ENCODE measurements around the gene NBEAL1.
"Not testable (repeated sequence)": the region's sequence is repeated elsewhere in the genome, so short reads cannot be mapped to it uniquely, and the experiment has no call there.

NBEAL1 gene

DNA sequence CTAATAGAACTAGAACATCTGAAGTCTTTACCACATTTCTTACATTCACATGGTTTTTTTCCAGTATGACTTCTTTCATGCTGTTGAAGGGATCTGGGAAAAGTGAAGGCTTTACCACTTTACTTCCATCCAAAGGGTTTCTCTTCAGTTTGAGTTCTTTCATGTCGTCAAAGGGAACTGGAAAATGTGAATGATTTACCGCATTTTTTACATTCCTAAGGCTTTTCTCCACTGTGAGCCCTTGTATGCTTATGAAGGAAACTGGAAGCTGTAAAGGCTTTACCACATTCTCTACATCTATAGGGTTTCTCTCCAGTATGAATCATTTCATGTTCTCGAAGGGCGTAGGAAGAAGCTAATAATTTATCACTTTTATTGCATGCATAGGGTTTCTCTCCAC, 46.7 kb downstream of the NBEAL1 start:
- H3K27ac ChIP-seq (ENCODE audit: low read length): no peak overlapping the region
- TF ChIP-seq, protein P1, sequence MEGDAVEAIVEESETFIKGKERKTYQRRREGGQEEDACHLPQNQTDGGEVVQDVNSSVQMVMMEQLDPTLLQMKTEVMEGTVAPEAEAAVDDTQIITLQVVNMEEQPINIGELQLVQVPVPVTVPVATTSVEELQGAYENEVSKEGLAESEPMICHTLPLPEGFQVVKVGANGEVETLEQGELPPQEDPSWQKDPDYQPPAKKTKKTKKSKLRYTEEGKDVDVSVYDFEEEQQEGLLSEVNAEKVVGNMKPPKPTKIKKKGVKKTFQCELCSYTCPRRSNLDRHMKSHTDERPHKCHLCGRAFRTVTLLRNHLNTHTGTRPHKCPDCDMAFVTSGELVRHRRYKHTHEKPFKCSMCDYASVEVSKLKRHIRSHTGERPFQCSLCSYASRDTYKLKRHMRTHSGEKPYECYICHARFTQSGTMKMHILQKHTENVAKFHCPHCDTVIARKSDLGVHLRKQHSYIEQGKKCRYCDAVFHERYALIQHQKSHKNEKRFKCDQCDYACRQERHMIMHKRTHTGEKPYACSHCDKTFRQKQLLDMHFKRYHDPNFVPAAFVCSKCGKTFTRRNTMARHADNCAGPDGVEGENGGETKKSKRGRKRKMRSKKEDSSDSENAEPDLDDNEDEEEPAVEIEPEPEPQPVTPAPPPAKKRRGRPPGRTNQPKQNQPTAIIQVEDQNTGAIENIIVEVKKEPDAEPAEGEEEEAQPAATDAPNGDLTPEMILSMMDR (IDR thresholded peaks at IDR 0.05; ENCODE audit: low read depth, low read length): no peak
- TF ChIP-seq EZH2phosphoT487 (IDR thresholded peaks at IDR 0.05; ENCODE audit: low read depth): no peak
- no peak overlapping the region for H3K9ac ChIP-seq (ENCODE audit: low read length)
- no peaks in the 10 kb centered on the region for H3K9me3 ChIP-seq (ENCODE audit: insufficient read depth, low read length)
- H3K27me3 ChIP-seq (ENCODE audit: low read depth, low read length): no peaks in the 10 kb centered on the region
- H4K20me1 ChIP-seq (ENCODE audit: insufficient read depth, low read length): no peaks in the 10 kb centered on the region
- H3K36me3 ChIP-seq (replicated peaks; ENCODE audit: low read depth, low read length): no peaks in the 10 kb centered on the region
- no peak overlapping the region for H3K4me2 ChIP-seq (ENCODE audit: low read length)
- no peak overlapping the region for H3K4me3 ChIP-seq (ENCODE audit: low read length)
- H3K79me2 ChIP-seq (ENCODE audit: low read length): no peaks in the 10 kb centered on the region
- no peak overlapping the region for H2AFZ ChIP-seq (ENCODE audit: low read depth, low read length)
- H3K4me1 ChIP-seq (ENCODE audit: low read length): no peaks in the 10 kb centered on the region

DNA sequence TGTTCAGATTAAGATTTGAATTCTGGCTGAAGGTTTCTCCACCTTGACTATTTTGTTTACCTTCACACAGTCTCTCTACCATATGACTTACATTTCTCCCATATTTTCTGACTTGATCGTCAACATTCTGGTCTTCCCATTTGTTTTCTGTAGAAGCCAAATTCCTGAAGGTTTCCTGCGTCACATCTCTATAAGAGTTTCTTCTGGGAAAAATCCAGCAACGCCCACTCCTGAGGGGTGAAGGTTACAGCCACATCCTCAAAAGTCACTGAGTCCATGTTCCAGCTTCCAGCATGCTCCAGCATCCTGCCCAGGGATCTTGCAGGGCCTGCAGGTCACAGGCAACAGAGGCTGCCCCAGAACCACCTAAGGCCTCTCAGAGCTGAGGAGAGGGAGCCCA, 47.5 kb downstream of the NBEAL1 start:
- H3K36me3 ChIP-seq (replicated peaks; ENCODE audit: low read depth, low read length): no peaks in the 10 kb centered on the region
- no peak overlapping the region for H3K9ac ChIP-seq (ENCODE audit: low read length)
- no peak overlapping the region for H3K27ac ChIP-seq (ENCODE audit: low read length)
- no peak overlapping the region for H3K4me2 ChIP-seq (ENCODE audit: low read length)
- no peaks in the 10 kb centered on the region for H3K4me1 ChIP-seq (ENCODE audit: low read length)
- no peak overlapping the region for H3K4me3 ChIP-seq (ENCODE audit: low read length)
- no peaks in the 10 kb centered on the region for H3K27me3 ChIP-seq (ENCODE audit: low read depth, low read length)
- no peaks in the 10 kb centered on the region for H3K79me2 ChIP-seq (ENCODE audit: low read length)
- H4K20me1 ChIP-seq (ENCODE audit: insufficient read depth, low read length): no peaks in the 10 kb centered on the region
- no peak overlapping the region for H2AFZ ChIP-seq (ENCODE audit: low read depth, low read length)
- TF ChIP-seq EZH2phosphoT487 (IDR thresholded peaks at IDR 0.05; ENCODE audit: low read depth): no peak
- TF ChIP-seq, protein P1 (IDR thresholded peaks at IDR 0.05; ENCODE audit: low read depth, low read length): no peak
- no peaks in the 10 kb centered on the region for H3K9me3 ChIP-seq (ENCODE audit: insufficient read depth, low read length)

DNA sequence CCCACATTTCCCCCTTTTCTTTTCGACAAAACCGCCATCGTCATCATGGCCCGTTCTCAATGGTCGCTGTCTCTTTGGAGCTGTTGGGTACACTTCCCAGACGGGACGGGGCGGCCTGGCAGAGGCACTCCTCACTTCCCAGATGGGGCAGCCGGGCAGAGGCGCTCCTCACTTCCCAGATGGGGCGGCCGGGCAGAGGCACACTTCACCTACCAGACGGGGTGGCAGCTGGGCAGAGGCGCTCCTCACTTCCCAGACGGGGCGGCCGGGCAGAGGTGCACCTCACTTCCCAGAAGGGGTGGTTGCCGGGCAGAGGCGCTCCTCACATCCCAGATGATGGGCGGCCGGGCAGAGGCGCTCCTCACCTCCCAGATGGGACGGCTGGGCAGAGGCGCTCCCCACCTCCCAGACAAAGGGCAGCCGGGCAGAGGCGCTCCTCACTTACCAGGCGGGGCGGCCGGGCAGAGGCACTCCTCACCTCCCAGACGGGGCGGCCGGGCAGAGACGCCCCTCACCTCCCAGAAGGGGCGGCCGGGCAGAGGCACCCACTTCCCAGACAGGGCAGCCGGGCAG, 51.9 kb downstream of the NBEAL1 start:
- H2AFZ ChIP-seq (ENCODE audit: low read depth, low read length); H3K4me3 ChIP-seq (ENCODE audit: low read length); H3K4me2 ChIP-seq (ENCODE audit: low read length); H3K4me1 ChIP-seq (ENCODE audit: low read length); H3K27ac ChIP-seq (ENCODE audit: low read length); H3K9ac ChIP-seq (ENCODE audit: low read length); H4K20me1 ChIP-seq (ENCODE audit: insufficient read depth, low read length); H3K27me3 ChIP-seq (ENCODE audit: low read depth, low read length); H3K36me3 ChIP-seq (replicated peaks; ENCODE audit: low read depth, low read length); H3K79me2 ChIP-seq (ENCODE audit: low read length); H3K9me3 ChIP-seq (ENCODE audit: insufficient read depth, low read length): not testable (repeated sequence)

DNA sequence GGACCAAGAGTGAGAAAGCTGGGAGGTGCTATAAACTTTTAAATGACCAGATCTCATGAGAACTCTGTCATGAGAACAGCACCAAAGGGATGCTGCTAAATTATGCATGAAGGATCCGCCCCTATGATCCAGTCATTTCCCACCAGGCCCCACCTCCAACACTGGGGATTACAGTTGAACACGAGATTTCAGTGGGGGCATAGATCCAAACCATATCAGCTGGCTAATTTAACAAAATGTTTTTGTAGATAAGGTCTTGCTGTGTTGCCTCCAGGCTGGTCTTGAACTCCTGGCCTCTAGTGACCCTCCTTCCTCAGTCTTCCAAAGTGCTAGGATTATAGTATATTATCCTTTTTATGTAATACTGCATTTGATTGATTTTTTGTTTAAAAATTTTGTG, 56.0 kb downstream of the NBEAL1 start:
- no peaks in the 10 kb centered on the region for H3K4me1 ChIP-seq (ENCODE audit: low read length)
- no peak for TF ChIP-seq EZH2phosphoT487 (IDR thresholded peaks at IDR 0.05; ENCODE audit: low read depth)
- TF ChIP-seq, protein P1 (IDR thresholded peaks at IDR 0.05; ENCODE audit: low read depth, low read length): no peak
- H3K4me2 ChIP-seq (ENCODE audit: low read length): no peak overlapping the region
- H2AFZ ChIP-seq (ENCODE audit: low read depth, low read length): no peak overlapping the region
- H3K9me3 ChIP-seq (ENCODE audit: insufficient read depth, low read length): no peaks in the 10 kb centered on the region
- no peaks in the 10 kb centered on the region for H3K79me2 ChIP-seq (ENCODE audit: low read length)
- H3K27ac ChIP-seq (ENCODE audit: low read length): no peak overlapping the region
- H3K36me3 ChIP-seq (replicated peaks; ENCODE audit: low read depth, low read length): no peaks in the 10 kb centered on the region
- H3K4me3 ChIP-seq (ENCODE audit: low read length): no peak overlapping the region
- no peak overlapping the region for H3K9ac ChIP-seq (ENCODE audit: low read length)
- no peaks in the 10 kb centered on the region for H3K27me3 ChIP-seq (ENCODE audit: low read depth, low read length)
- H4K20me1 ChIP-seq (ENCODE audit: insufficient read depth, low read length): no peaks in the 10 kb centered on the region

DNA sequence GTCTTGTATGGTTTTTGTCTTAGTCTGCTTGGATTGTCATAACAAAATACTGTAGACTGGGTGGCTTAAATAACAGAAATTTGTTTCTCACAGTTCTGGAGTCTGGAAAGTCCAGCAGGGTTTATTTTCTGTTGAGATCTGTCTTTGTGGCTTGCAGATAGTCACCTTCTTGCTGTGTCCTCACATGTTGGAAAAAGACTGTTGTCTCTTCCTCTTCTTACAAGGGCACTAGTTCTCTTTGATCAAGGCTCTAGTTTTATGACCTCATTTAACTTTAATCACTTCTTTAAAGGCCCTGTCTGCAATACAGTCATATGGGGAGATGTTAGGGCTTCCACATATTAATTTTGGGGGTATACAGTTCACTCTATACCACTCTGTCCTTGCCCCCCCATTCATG, 56.5 kb downstream of the NBEAL1 start:
- Histone ChIP-seq H3K4me1 (ENCODE audit: low read length) (no peaks in the 10 kb centered on the region), H3K9ac (ENCODE audit: low read length) (no peak overlapping the region), H3K27me3 (ENCODE audit: low read depth, low read length) (no peaks in the 10 kb centered on the region), H2AFZ (ENCODE audit: low read depth, low read length) (no peak overlapping the region), H3K4me3 (ENCODE audit: low read length) (no peak overlapping the region), H3K79me2 (ENCODE audit: low read length) (no peaks in the 10 kb centered on the region), H4K20me1 (ENCODE audit: insufficient read depth, low read length) (no peaks in the 10 kb centered on the region), H3K9me3 (ENCODE audit: insufficient read depth, low read length) (no peaks in the 10 kb centered on the region), H3K4me2 (ENCODE audit: low read length) (no peak overlapping the region), H3K36me3 (replicated peaks; ENCODE audit: low read depth, low read length) (no peaks in the 10 kb centered on the region), H3K27ac (ENCODE audit: low read length) (no peak overlapping the region)
- TF ChIP-seq, protein P1 (IDR thresholded peaks at IDR 0.05; ENCODE audit: low read depth, low read length): no peak
- TF ChIP-seq EZH2phosphoT487 (IDR thresholded peaks at IDR 0.05; ENCODE audit: low read depth): no peak
